Naive B cell (primary cell): Measurements from ENCODE around the gene ANGPTL2. TPM values are rescaled to one million over a fixed set of nuclear protein-coding genes. Genes with fewer than 3 reads are reported as not detected.

Experiments
- ATAC-seq, 2 donors: fragments of 150-1000 bp; cut with Tn5 transposase; 2 replicates each; pipeline ENCODE4 v1.10.0; 2021; ENCODE audit warnings: low read depth in 2 of 2, mild to moderate bottlenecking in 2 of 2, moderate library complexity in 2 of 2
- DNase-seq: peaks from one replicate; pipeline ENCODE4 v3.0.0; 2022
- H3K27ac Mint-ChIP-seq, 6 donors: one replicate each; pipeline ENCODE4 v1.8.0; 2020 to 2022; ENCODE audit warnings: mild to moderate bottlenecking in 6 of 6, mixed read lengths in 6 of 6, moderate library complexity in 5 of 6, inconsistent platforms in 2 of 6
- H3K27me3 Mint-ChIP-seq, 3 donors: one replicate each; pipeline ENCODE4 v1.8.0; 2021 to 2022; ENCODE audit warnings: mixed read lengths in 3 of 3, mild to moderate bottlenecking in 1 of 3
- H3K36me3 Mint-ChIP-seq, 2 donors: one replicate each; pipeline ENCODE4 v1.8.0; 2020 to 2022; ENCODE audit warnings: mixed read lengths in 2 of 2, inconsistent platforms in 1 of 2, mild to moderate bottlenecking in 1 of 2
- H3K4me1 Mint-ChIP-seq, 3 donors: one replicate each; pipeline ENCODE4 v1.8.0; 2020 to 2022; ENCODE audit warnings: mixed read lengths in 3 of 3, inconsistent platforms in 1 of 3, mild to moderate bottlenecking in 1 of 3, moderate library complexity in 1 of 3
- H3K4me3 Mint-ChIP-seq, 8 donors: one replicate each; pipeline ENCODE4 v1.8.0; 2020 to 2022; ENCODE audit warnings: mild to moderate bottlenecking in 8 of 8, mixed read lengths in 8 of 8, moderate library complexity in 8 of 8, inconsistent platforms in 2 of 8
- H3K9me3 Mint-ChIP-seq, 7 donors: one replicate each; pipeline ENCODE4 v1.8.0; 2020 to 2022; ENCODE audit warnings: mixed read lengths in 7 of 7, mild to moderate bottlenecking in 5 of 7, inconsistent platforms in 2 of 7, moderate library complexity in 1 of 7
- polyA plus RNA-seq, 6 donors: library from polyadenylated mRNA; unstranded; fragments of 300-500 nt; fragmentation: Illumina TruSeq; gene quantifications; one replicate each; pipeline ENCODE4 v1.2.3, GENCODE V29; 2021; ENCODE audit warnings: low read depth in 6 of 6

ANGPTL2 gene
- polyA plus RNA-seq, 6 donors from 2014 or later = not detected

- Mint-ChIP-seq H3K27ac (no peak overlapping the region), H3K4me3 (no peak overlapping the region), H3K9me3 (no peaks in the 10 kb centered on the region), H3K4me1 (peaks cover 0 to 4% (median 0%) of the 10 kb centered on the region in 3 donors), H3K27me3 (no peaks in the 10 kb centered on the region), H3K36me3 (peaks cover 0 to 8% of the 10 kb centered on the region in 2 donors)
- no peak for DNase-seq
- no peak for ATAC-seq
These were observed 22.8 kb downstream of the ANGPTL2 start for GRCh38 chr9:127099664-127100063.

- Mint-ChIP-seq H3K4me3 (no peak overlapping the region), H3K27me3 (no peaks in the 10 kb centered on the region), H3K36me3 (peaks cover 0 to 8% of the 10 kb centered on the region in 2 donors), H3K27ac (peak overlapping the region in 1 of 6 donors; percentile 88), H3K9me3 (no peaks in the 10 kb centered on the region), H3K4me1 (peaks cover 0 to 4% (median 0%) of the 10 kb centered on the region in 3 donors)
- no peak for DNase-seq
- ATAC-seq = no peak
These were observed 23.4 kb downstream of the ANGPTL2 start for GRCh38 chr9:127098916-127099553.

- peaks cover 0 to 8% of the 10 kb centered on the region in 2 donors for H3K36me3 Mint-ChIP-seq
- H3K27me3 Mint-ChIP-seq = no peaks in the 10 kb centered on the region
- ATAC-seq (no peak), DNase-seq (no peak)
- H3K9me3 Mint-ChIP-seq = no peaks in the 10 kb centered on the region
- no peak overlapping the region for H3K27ac Mint-ChIP-seq
- H3K4me3 Mint-ChIP-seq = no peak overlapping the region
- H3K4me1 Mint-ChIP-seq = peaks cover 0 to 4% (median 0%) of the 10 kb centered on the region in 3 donors
These were observed 24.8 kb downstream of the ANGPTL2 start for GRCh38 chr9:127097683-127098082.

GRCh38 chr9:127096208-127096607 is 26.2 kb downstream of the ANGPTL2 start:
- ATAC-seq = no peak
- H3K4me1 Mint-ChIP-seq = peaks cover 0 to 4% (median 0%) of the 10 kb centered on the region in 3 donors
- no peaks in the 10 kb centered on the region for H3K27me3 Mint-ChIP-seq
- no peaks in the 10 kb centered on the region for H3K9me3 Mint-ChIP-seq
- DNase-seq = no peak
- no peak overlapping the region for H3K27ac Mint-ChIP-seq
- H3K36me3 Mint-ChIP-seq = peaks cover 0 to 8% of the 10 kb centered on the region in 2 donors
- H3K4me3 Mint-ChIP-seq = no peak overlapping the region

- peaks cover 0 to 4% (median 0%) of the 10 kb centered on the region in 3 donors for H3K4me1 Mint-ChIP-seq
- H3K9me3 Mint-ChIP-seq = no peaks in the 10 kb centered on the region
- H3K4me3 Mint-ChIP-seq = no peak overlapping the region
- peaks cover 0 to 8% of the 10 kb centered on the region in 2 donors for H3K36me3 Mint-ChIP-seq
- H3K27ac Mint-ChIP-seq = no peak overlapping the region
- DNase-seq (no peak), ATAC-seq (no peak)
- H3K27me3 Mint-ChIP-seq = no peaks in the 10 kb centered on the region
These were observed 27.0 kb downstream of the ANGPTL2 start for GRCh38 chr9:127095411-127095810.

- Mint-ChIP-seq H3K9me3 (no peaks in the 10 kb centered on the region), H3K27ac (no peak overlapping the region), H3K27me3 (no peaks in the 10 kb centered on the region), H3K4me3 (no peak overlapping the region), H3K4me1 (peaks cover 0 to 4% (median 0%) of the 10 kb centered on the region in 3 donors), H3K36me3 (peaks cover 0 to 8% of the 10 kb centered on the region in 2 donors)
- no peak for DNase-seq
- ATAC-seq = no peak
These were observed 29.0 kb downstream of the ANGPTL2 start for GRCh38 chr9:127093319-127094020.

GRCh38 chr9:127092041-127092608 is 30.3 kb downstream of the ANGPTL2 start:
- Mint-ChIP-seq H3K4me1 (no peaks in the 10 kb centered on the region), H3K4me3 (no peak overlapping the region), H3K27ac (peak overlapping the region in 2 of 6 donors; percentile 7 to 61), H3K27me3 (no peaks in the 10 kb centered on the region), H3K9me3 (no peaks in the 10 kb centered on the region), H3K36me3 (peaks cover 0 to 1% of the 10 kb centered on the region in 2 donors)
- no peak for DNase-seq
- ATAC-seq = no peak

GRCh38 chr9:127091526-127091925 is 30.9 kb downstream of the ANGPTL2 start:
- ATAC-seq (no peak), DNase-seq (no peak)
- H3K4me3 Mint-ChIP-seq = no peak overlapping the region
- peak overlapping the region in 1 of 6 donors; percentile 61 for H3K27ac Mint-ChIP-seq
- H3K36me3 Mint-ChIP-seq = peaks cover 0 to 4% of the 10 kb centered on the region in 2 donors
- H3K4me1 Mint-ChIP-seq = no peaks in the 10 kb centered on the region
- no peaks in the 10 kb centered on the region for H3K27me3 Mint-ChIP-seq
- H3K9me3 Mint-ChIP-seq = no peaks in the 10 kb centered on the region

GRCh38 chr9:127090341-127090985 is 32.0 kb downstream of the ANGPTL2 start:
- ATAC-seq = no peak
- Mint-ChIP-seq H3K4me3 (no peak overlapping the region), H3K27me3 (no peaks in the 10 kb centered on the region), H3K27ac (no peak overlapping the region), H3K9me3 (no peaks in the 10 kb centered on the region), H3K4me1 (no peaks in the 10 kb centered on the region), H3K36me3 (peaks cover 0 to 5% of the 10 kb centered on the region in 2 donors)
- no peak for DNase-seq

GRCh38 chr9:127089631-127090081 is 32.8 kb downstream of the ANGPTL2 start:
- no peak overlapping the region for H3K27ac Mint-ChIP-seq

GRCh38 chr9:127088724-127089615 is 33.5 kb downstream of the ANGPTL2 start:
- Mint-ChIP-seq H3K9me3 (no peaks in the 10 kb centered on the region), H3K36me3 (peaks cover 0 to 5% of the 10 kb centered on the region in 2 donors)

More at GRCh38 chr9:127089631-127090081, 32.8 kb downstream of the ANGPTL2 start:
- Mint-ChIP-seq H3K4me1 (no peaks in the 10 kb centered on the region), H3K27me3 (no peaks in the 10 kb centered on the region), H3K9me3 (no peaks in the 10 kb centered on the region), H3K36me3 (peaks cover 0 to 5% of the 10 kb centered on the region in 2 donors), H3K4me3 (no peak overlapping the region)
- no peak for DNase-seq
- ATAC-seq = no peak

GRCh38 chr9:127087836-127088235 is 34.6 kb downstream of the ANGPTL2 start:
- peaks cover 0 to 5% of the 10 kb centered on the region in 2 donors for H3K36me3 Mint-ChIP-seq
- H3K27ac Mint-ChIP-seq = no peak overlapping the region
- ATAC-seq = no peak
- H3K9me3 Mint-ChIP-seq = no peaks in the 10 kb centered on the region
- DNase-seq = no peak
- H3K4me1 Mint-ChIP-seq = peaks cover 0 to 1% (median under 1%) of the 10 kb centered on the region in 3 donors
- no peak overlapping the region for H3K4me3 Mint-ChIP-seq
- H3K27me3 Mint-ChIP-seq = no peaks in the 10 kb centered on the region

More at GRCh38 chr9:127088724-127089615, 33.5 kb downstream of the ANGPTL2 start:
- Mint-ChIP-seq H3K4me3 (peak overlapping the region in 1 of 8 donors; percentile 63), H3K4me1 (no peaks in the 10 kb centered on the region), H3K27me3 (no peaks in the 10 kb centered on the region), H3K27ac (no peak overlapping the region)
- ATAC-seq = no peak
- no peak for DNase-seq
